RKO (cell line): ENCODE measurements around the gene HBD.
"Not testable (repeated sequence)": the region's sequence is repeated elsewhere in the genome, so short reads cannot be mapped to it uniquely, and the experiment has no call there.

Experiments used
- DNase-seq: peaks from one replicate; pipeline ENCODE4 v3.0.0-alpha.2; 2016; ENCODE audit warnings: low spot score

Gene HBD

GRCh38 chr11:5234381-5234834 is at the start of gene HBD:
Gene HBD, minus strand, starts transcription at chr11:5234483. Its CDS starts 50 bp downstream, at chr11:5234433.
- no peak for DNase-seq

GRCh38 chr11:5283882-5284281 is 49.6 kb upstream of the HBD start:
- no peak for DNase-seq

DNA sequence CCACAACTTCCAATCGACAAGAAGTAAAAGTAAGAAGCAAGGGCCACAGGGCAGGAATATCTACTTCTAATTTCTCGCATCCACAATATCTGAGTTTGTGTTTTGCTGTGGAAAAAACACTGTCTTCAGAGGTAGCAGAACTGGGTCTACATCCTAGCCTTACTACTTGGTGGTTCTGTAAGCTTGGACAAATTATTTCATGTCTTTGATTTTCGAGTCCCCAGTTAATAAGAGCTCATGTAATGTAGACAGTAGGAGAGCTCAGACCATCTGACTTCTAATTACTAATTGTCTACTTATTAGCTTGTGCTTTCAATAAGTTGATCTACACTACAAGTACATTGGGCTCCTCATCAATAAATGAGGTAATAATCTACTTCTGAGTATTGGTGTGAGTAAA is 48.8 kb upstream of the HBD start:
- DNase-seq: no peak

- DNase-seq: no peak
Measured at GRCh38 chr11:5282628-5283027, 48.3 kb upstream of the HBD start.

DNA sequence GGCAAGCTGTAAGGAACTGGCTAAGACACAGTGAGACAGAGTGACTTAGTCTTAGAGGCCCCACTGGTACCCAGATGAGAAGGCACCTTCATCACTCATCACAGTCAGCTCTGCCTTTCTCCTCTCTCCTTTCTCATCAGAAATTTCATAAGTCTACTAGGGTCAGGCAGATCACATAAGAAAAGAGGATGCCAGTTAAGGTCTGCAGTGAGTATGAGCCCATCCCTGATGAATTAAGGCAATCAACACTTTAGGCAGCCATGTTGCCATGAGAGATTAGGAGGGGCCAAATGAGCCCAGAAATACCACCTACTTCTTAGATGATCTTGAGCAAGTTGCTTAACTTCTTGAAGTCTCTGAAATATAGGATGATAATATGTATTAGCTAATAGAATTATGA is 47.3 kb upstream of the HBD start:
- no peak for DNase-seq

DNA sequence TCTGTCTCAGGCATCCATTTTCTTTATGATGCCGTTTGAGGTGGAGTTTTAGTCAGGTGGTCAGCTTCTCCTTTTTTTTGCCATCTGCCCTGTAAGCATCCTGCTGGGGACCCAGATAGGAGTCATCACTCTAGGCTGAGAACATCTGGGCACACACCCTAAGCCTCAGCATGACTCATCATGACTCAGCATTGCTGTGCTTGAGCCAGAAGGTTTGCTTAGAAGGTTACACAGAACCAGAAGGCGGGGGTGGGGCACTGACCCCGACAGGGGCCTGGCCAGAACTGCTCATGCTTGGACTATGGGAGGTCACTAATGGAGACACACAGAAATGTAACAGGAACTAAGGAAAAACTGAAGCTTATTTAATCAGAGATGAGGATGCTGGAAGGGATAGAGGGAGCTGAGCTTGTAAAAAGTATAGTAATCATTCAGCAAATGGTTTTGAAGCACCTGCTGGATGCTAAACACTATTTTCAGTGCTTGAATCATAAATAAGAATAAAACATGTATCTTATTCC is 46.4 kb upstream of the HBD start:
- DNase-seq: peak; percentile 97

DNA sequence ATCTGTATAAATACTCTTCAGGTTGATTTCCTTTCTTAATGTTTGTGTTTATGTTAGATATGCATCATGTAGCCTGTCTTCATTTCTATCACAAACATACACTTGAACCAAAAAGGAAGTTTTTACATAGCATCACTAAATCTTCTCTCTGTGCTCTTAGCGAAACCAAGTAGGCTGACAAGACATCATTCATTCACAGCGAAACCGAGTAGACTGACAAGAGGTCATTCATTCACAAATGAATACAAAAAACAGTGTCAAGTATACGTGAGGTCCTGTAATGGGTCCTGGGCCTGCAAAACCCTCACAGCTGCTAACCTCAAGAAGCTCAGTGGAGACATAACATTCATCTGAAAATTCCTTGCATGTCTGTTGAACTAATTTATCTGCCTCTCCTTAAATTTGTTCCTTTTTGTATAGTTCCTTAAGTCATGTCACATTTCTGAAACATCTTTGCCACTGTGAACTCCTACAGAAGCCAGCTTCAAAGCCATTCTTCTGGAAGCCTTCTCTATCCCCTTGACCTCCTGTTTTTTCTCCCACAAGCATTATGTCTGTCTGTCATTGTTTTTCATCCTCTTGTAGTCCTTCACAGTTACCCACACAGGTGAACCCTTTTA is 45.3 kb upstream of the HBD start:
- no peak for DNase-seq

DNA sequence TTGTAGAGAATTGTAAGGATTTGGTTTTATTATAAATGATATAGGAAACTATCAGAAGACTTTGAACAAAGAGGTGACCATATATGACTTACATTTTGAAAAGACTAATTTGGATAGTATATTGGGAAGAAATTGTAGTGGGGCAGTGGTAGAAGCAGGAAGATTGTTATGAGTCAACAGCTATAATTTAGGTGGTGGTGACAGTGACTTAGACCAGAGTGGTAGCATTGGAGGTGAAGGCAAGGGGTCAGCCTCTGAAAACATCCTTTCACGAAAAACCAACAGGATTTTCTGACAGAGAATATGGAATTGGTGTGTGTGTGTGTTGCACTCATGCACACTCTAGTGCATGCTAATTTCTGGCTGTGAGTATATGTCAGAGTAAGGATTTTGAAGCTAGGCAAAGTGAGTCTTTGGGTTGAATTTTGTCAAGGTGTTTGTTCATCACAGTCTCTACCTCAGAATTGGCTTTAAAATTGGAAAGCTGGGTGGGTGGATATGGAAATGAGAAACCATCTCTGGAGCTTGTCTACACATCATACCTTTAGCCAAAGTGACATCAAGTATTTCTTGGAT is 43.6 kb upstream of the HBD start:
- DNase-seq: no peak

DNA sequence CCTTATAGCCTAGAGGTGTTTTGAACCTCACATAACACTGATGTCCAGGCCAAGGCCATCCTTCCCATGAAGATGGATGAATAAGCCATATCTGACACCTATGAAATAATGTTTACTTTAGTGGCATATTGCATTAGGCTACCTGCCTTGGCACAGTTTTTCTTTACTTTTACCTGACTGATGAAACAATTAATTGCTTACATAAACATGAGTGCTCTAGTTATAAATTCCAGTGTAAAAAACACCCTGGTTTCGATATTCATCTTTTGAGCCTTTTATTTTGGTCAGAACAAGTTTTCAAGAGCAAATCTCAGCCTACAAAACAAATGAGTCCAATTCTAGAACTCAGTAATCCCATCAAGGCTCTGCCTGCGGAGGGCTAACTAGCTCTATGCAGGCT is 42.4 kb upstream of the HBD start:
- DNase-seq: no peak

DNA sequence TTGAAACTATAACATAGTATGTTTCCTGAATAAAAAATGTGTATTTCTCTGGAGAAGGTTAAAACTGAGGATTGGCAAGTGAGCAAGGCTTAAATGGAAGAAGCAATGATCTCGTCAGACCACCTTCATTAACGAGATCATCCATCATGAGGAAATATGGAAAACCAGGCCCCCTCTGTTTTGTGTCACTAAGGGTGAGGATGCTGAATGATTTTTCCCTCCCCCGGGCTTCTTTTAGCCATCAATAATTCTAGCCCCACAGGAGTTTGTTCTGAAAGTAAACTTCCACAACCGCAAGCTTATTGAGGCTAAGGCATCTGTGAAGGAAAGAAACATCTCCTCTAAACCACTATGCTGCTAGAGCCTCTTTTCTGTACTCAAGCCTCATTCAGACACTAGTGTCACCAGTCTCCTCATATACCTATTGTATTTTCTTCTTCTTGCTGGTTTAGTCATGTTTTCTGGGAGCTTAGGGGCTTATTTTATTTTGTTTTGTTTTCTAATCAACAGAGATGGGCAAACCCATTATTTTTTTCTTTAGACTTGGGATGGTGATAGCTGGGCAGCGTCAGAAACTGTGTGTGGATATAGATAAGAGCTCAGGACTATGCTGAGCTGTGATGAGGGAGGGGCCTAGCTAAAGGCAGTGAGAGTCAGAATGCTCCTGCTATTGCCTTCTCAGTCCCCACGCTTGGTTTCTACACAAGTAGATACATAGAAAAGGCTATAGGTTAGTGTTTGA is 41.3 kb upstream of the HBD start:
- no peak for DNase-seq

DNA sequence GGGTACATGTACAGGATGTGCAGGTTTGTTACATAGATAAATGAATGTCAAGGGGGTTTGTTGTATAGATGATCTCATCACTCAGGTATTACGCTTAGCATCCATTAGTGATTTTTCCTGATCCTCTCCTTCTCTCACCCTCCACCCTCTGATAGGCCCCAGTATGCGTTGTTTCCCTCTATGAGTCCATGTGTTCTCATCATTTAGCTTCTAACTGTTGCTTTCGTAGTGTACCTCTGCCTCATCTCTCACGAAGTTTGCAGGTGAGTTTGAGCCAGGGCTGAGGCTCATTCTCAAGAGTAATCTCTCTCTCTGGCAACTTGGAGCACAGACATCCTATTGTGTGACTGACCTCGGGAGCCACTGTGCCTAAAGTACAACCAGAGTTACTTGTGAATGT is 40.1 kb upstream of the HBD start:
- DNase-seq: no peak

- DNase-seq: no peak
Measured at GRCh38 chr11:5272395-5273017, 38.2 kb upstream of the HBD start.

DNA sequence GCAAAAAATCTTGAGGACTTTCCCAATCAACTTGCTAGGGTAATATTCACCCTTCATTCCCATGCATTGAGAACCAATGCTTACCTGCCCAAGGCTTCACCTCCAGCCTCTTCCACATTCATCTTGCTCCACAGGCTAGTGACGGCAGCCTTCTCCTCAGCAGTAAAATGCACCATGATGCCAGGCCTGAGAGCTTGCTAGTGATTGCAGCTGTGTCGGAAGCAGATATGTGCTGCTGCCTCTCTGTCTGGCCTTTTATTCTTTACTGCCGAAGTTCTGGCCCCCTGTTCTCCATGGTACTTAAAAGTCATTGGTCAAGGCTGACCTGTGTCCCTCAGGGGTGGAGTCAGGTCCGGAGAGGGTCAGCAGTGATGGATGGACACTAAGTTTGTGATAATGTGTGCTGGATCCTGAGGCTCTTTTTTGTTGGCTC is 35.4 kb upstream of the HBD start, which contains the start of gene HBE1:
Gene HBE1, minus strand, starts transcription at position 231 of the 433 bp plus-strand sequence. Its CDS starts 55 bp downstream, at position 176.
- no peak for DNase-seq

- DNase-seq: no peak
Measured at GRCh38 chr11:5267033-5267563, 32.8 kb upstream of the HBD start.

- no peak for DNase-seq
Measured at GRCh38 chr11:5266609-5267008, 32.3 kb upstream of the HBD start.

- DNase-seq: no peak
Measured at GRCh38 chr11:5265832-5266231, 31.5 kb upstream of the HBD start.

- DNase-seq: no peak
Measured at GRCh38 chr11:5258543-5259262, 24.4 kb upstream of the HBD start.

- no peak for DNase-seq
Measured at GRCh38 chr11:5257296-5257695, 23.0 kb upstream of the HBD start.

DNA sequence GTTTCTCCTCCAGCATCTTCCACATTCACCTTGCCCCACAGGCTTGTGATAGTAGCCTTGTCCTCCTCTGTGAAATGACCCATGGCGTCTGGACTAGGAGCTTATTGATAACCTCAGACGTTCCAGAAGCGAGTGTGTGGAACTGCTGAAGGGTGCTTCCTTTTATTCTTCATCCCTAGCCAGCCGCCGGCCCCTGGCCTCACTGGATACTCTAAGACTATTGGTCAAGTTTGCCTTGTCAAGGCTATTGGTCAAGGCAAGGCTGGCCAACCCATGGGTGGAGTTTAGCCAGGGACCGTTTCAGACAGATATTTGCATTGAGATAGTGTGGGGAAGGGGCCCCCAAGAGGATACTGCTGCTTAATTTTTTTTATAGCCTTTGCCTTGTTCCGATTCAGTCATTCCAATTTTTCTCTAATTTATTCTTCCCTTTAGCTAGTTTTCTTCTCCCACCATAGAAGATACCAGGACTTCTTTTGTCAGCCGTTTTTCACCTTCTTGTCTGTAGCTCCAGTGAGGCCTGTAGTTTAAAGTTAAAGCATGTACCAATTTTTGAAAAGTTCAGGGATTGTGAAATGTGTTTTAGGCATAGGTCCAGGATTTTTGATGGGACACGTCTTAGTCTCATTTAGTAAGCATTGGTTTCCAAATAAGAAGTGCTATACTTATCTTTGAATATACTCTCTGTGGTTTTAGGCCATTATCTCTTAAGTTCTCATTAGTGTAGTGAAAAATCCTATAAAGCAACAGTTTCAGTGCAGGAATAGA is 20.5 kb upstream of the HBD start, which contains the start of gene HBG2:
Gene HBG2, minus strand, starts transcription at position 136 of the 768 bp plus-strand sequence. Its CDS starts 53 bp downstream, at position 83.
- not testable (repeated sequence) for DNase-seq

DNA sequence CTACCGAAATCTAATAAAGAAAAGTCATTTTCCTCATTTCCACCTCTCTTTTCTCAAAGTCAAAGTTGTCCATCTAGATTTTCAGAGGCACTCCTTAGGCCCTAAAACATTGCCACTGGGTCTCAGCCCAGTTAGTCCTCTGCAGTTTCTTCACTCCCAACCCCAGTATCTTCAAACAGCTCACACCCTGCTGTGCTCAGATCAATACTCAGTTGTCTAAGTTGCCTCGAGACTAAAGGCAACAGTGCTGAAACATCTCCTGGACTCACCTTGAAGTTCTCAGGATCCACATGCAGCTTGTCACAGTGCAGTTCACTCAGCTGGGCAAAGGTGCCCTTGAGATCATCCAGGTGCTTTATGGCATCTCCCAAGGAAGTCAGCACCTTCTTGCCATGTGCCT is 19.7 kb upstream of the HBD start:
- not testable (repeated sequence) for DNase-seq

DNA sequence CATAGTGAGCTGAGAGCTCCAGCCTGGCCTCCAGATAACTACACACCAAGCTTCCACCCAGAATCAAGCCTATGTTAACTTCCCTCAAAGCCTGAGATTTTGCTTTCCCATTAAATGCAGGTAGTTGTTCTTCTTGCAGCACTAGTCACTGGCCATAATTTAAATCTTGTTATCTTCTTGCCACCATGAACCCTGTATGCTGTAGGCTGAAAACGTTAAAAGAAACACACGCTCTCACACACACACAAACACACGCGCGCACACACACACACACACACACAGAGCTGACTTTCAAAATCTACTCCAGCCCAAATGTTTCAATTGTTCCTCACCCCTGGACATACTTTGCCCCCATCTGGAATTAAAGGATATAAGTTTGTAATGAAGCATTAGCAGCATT is 19.2 kb upstream of the HBD start:
- not testable (repeated sequence) for DNase-seq
